Kidney (tissue), 14 donors: Measurements from ENCODE around the gene BTAF1. TPM values are rescaled to one million over a fixed set of nuclear protein-coding genes. Genes with fewer than 3 reads are reported as not detected.
A peak's percentile ranks its signal among the peaks of the same experiment; 100 is the strongest.

Experiments used
- DNase-seq, 5 donors: peaks; one replicate each; pipeline ENCODE4 v3.0.0-alpha.2; 2013 to 2020
- FAIRE-seq: peaks from 2 replicates; lab custom pipeline; 2012; peaks lifted over from hg19 to GRCh38; lab: Jason Lieb, UNC
- H3K27ac ChIP-seq, 2 donors: one replicate each; pipeline ENCODE4 v1.7.0; 2013; ENCODE audit warnings: low read depth in 2 of 2, low read length in 2 of 2, inconsistent platforms in 1 of 2
- H3K27me3 ChIP-seq: one replicate; pipeline ENCODE4 v1.7.1; 2013; ENCODE audit warnings: low read length, inconsistent platforms; ENCODE audit not compliant: control insufficient read depth, insufficient read depth
- H3K36me3 ChIP-seq, 3 donors: one replicate each; pipeline versions ENCODE4 v1.7.0 to v1.7.1; 2013; ENCODE audit warnings: low read length in 3 of 3, control low read depth in 1 of 3, inconsistent platforms in 1 of 3; ENCODE audit not compliant: insufficient read depth in 3 of 3, control insufficient read depth in 2 of 3
- H3K4me1 ChIP-seq, 3 donors: one replicate each; pipeline versions ENCODE4 v1.7.0 to v1.7.1; 2013; ENCODE audit warnings: low read length in 3 of 3, inconsistent platforms in 1 of 3, low read depth in 1 of 3; ENCODE audit not compliant: control insufficient read depth in 2 of 3, insufficient read depth in 2 of 3
- H3K4me3 ChIP-seq, 3 donors: one replicate each; pipeline versions ENCODE4 v1.7.0 to v1.8.1; 2013; ENCODE audit warnings: low read length in 3 of 3, control low read depth in 1 of 3, inconsistent platforms in 1 of 3
- H3K9ac ChIP-seq, 3 donors: one replicate each; pipeline versions ENCODE4 v1.7.0 to v1.7.1; 2013; ENCODE audit warnings: low read length in 3 of 3, control low read depth in 1 of 3, inconsistent platforms in 1 of 3
- H3K9me3 ChIP-seq, 3 donors: one replicate each; pipeline versions ENCODE4 v1.7.0 to v1.7.1; 2013; ENCODE audit warnings: low read length in 3 of 3, control low read depth in 1 of 3, inconsistent platforms in 1 of 3; ENCODE audit not compliant: control insufficient read depth in 2 of 3, insufficient read depth in 1 of 3
- intact Hi-C: fragments of 100-400 bp; cut with DNase I; formaldehyde crosslinking; loops from one replicate; pipeline ENCODE4 v1.11.1; 2022
- polyA plus RNA-seq: library from polyadenylated mRNA; stranded (reverse); fragments of 350-450 nt; fragmentation: Illumina TruSeq; extraction: RNeasy Lipid Tissue Mini Kit (QIAGEN cat#74804); gene quantifications from one replicate; pipeline ENCODE4 v1.2.3, GENCODE V29; 2014; ENCODE audit warnings: low read depth, low replicate concordance; ENCODE audit not compliant: insufficient read depth
- total RNA-seq: library from RNA; stranded (reverse); fragmentation: NEBNext Ultra II Directional; extraction: Animal tissue kit (Norgen Biotek cat#: 25700); gene quantifications from one replicate; pipeline ENCODE4 v1.2.1, GENCODE V29; 2021
- TF ChIP-seq, protein P1 (sequence below): IDR thresholded peaks from 3 replicates; pipeline ENCODE4 v1.5.1; 2012; ENCODE audit warnings: mild to moderate bottlenecking, moderate library complexity, borderline replicate concordance; ENCODE audit not compliant: insufficient read depth; ENCODE audit errors: extremely low read depth
- donor health status: control.
- donor health status: control.
- donor health status: control.
- donor health status: control.
- donor health status: control.
- donor health status: DM: yes; HTN: yes; CAD: no.
- donor health status: Normal renal cell carcinoma (clear cell type).

Gene BTAF1
- total and polyA plus RNA-seq, 2 donors from 2014 or later: 4.3 to 35.1 TPM

- Histone ChIP-seq H3K4me3 (no peak overlapping the region), H3K27ac (no peak overlapping the region), H3K36me3 (peaks cover 0 to 4% (median 0%) of the 10 kb centered on the region in 3 donors), H3K9me3 (no peaks in the 10 kb centered on the region), H3K27me3 (no peaks in the 10 kb centered on the region), H3K4me1 (peaks cover 0 to 3% (median 0%) of the 10 kb centered on the region in 3 donors), H3K9ac (no peak overlapping the region)
- DNase-seq (peak in 4 of 5 donors; percentile 14 to 76 (median 18)), FAIRE-seq (no peak)
- intact Hi-C loops: no loop called here
- TF ChIP-seq, protein P1, sequence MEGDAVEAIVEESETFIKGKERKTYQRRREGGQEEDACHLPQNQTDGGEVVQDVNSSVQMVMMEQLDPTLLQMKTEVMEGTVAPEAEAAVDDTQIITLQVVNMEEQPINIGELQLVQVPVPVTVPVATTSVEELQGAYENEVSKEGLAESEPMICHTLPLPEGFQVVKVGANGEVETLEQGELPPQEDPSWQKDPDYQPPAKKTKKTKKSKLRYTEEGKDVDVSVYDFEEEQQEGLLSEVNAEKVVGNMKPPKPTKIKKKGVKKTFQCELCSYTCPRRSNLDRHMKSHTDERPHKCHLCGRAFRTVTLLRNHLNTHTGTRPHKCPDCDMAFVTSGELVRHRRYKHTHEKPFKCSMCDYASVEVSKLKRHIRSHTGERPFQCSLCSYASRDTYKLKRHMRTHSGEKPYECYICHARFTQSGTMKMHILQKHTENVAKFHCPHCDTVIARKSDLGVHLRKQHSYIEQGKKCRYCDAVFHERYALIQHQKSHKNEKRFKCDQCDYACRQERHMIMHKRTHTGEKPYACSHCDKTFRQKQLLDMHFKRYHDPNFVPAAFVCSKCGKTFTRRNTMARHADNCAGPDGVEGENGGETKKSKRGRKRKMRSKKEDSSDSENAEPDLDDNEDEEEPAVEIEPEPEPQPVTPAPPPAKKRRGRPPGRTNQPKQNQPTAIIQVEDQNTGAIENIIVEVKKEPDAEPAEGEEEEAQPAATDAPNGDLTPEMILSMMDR: no peak
Observed at GRCh38 chr10:92045641-92046106, 122.1 kb downstream of the BTAF1 start.

DNA sequence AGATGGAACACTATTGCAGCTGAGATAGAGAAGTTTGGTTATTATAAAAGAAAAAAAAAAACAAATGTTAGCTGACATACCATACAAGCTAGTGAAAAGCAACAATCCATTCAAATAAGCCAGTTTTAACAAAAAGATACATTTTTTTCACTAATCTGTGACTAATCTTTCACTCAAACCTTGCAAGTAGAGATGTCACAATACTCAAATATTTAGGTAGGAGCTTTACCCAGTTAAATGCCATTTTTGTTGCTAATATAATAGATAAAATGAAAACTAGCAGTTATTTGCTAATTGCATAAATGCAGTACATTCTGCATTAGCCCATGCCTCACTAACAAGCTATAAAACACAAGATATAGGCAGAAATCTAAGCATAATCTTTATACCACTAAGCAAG is 123.6 kb downstream of the BTAF1 start:
- TF ChIP-seq, protein P1: no peak
- intact Hi-C loops: no loop called here
- H3K27me3 ChIP-seq: no peaks in the 10 kb centered on the region
- FAIRE-seq (no peak), DNase-seq (no peak)
- peaks cover 0 to 3% (median 0%) of the 10 kb centered on the region in 3 donors for H3K4me1 ChIP-seq
- H3K9ac ChIP-seq: no peak overlapping the region
- H3K9me3 ChIP-seq: no peaks in the 10 kb centered on the region
- H3K27ac ChIP-seq: no peak overlapping the region
- peaks cover 0 to 5% (median 3%) of the 10 kb centered on the region in 3 donors for H3K36me3 ChIP-seq
- no peak overlapping the region for H3K4me3 ChIP-seq

DNA sequence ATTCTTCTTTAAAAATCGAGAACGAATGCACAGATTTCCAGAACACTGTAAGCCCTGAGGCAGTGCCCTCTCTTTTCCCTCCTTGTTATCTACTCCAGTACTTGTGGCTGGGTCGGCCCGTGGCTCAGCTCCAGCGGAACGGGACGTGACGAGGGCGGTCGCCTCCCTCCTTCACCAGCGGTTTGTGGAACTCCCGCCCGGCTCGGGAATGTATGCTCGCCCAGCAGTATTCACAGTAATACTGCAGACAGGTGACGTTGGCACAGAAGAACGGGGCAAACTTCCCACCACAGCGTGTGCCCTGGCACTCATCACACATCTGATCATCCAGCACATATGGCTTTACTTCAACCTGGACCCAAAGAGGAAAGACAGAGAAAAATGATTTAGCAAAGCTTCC is 128.5 kb downstream of the BTAF1 start:
- no peak overlapping the region for H3K27ac ChIP-seq
- FAIRE-seq (no peak), DNase-seq (no peak)

More for the DNA sequence above, 128.5 kb downstream of the BTAF1 start:
- H3K9ac ChIP-seq: no peak overlapping the region
- TF ChIP-seq, protein P1: no peak
- peaks cover 0 to 3% (median 0%) of the 10 kb centered on the region in 3 donors for H3K4me1 ChIP-seq
- H3K27me3 ChIP-seq: no peaks in the 10 kb centered on the region
- no peak overlapping the region for H3K4me3 ChIP-seq
- intact Hi-C loops: no loop called here
- peaks cover 0 to 10% (median 3%) of the 10 kb centered on the region in 3 donors for H3K36me3 ChIP-seq
- no peaks in the 10 kb centered on the region for H3K9me3 ChIP-seq
